Measurements from ENCODE around the gene U2AF2.

Gene U2AF2

DNA sequence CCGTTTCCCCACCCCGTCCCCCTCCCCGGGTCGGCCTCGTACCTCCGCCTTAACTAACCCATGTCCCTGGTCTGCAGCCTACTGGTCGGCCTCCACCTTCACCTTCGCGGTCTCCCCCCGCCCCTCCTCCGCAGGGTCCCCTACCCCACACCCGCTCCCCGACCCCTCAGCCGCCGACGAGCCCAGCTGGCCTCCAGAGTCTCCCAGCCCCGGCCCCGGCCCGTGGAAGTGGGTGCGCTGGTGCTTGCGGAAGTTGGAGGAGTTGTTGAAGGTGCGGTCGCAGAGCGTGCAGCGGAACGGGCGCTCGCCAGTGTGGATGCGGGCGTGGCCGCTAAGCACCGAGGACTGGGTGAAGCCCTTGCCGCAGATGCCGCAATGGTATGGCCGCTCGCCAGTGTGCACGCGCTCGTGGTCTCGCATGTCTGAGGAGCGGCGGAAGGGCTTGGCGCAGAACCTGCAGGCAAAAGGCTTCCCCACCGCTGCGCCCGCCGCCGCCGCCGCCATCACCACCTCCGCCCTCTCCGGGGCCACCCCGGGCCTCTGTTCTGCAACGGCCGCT, 33.1 kb upstream of the U2AF2 start:
- no peak for DNase-seq (ENCODE audit: low spot score)

DNA sequence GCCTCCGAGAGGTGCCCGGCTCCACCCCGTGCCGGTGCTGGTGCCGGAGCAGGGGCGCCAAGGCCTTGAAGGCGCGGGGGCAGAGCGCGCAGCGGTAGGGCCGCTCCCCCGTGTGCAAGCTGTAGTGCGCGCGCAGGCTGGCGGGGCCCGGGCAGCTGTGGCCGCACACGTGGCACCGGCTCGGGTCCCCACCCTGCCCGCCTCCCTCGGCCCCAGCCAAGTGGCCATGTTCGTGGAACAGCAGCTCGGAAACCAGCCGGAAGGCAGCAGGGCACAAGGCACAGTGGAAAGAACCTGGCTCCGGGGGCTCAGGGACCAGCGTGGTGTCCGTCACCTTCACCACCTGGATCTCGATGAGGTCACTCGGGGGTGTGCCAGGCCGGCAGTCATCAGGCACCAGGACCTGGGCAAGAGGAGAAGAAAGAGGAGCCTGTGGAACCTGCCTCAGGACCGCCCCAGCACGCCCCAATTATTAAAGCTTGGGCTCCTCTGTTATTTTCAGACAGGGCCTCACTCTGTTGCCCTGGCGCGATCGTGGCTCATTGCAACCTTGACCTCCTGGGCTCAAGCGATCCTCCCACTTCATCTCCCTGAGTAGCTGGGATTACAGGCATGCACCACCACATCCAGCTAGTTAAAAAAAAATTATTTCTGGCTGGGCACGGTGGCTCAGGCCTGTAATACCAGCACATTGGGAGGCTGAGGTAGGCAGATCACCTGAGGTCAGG, 32.4 kb upstream of the U2AF2 start:
- no peak for DNase-seq (ENCODE audit: low spot score)

DNA sequence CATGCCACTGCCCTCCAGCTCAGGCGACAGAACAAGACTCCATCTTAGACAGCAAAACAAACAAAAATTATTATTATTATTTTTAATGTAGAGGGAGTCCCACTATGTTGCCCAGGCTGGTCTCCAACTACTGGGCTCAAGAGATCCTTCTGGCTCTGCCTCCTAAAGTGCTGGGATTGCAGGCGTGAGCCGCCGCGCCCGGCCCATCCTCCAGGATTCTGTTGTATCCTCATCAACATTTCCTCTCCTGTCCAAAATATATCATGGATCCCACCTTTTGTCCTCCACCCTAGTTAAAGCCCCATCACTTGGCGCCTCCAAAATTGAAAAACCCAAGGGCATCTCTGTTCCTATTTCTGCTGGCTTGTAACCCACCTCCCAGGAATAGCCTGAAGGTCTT, 31.7 kb upstream of the U2AF2 start:
- DNase-seq (ENCODE audit: low spot score) = no peak

DNA sequence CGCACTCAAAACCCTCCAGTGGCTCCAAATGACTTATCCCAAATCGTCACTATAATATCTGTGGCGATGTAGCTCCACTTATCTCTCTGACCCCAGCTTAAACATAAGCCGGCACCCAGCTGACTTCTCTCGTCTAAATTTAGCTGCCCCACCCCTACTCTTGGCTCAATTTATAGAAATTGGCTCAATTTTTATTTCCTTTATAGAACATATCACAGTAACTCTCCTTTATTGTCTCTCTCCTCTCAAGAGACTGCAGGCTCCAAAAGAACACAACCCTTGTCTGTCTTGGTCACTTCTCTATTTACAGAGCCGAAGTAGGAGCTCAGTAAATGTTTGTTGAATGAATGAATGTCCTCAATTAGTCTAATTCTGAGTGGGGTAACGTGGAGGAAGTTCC, 31.3 kb upstream of the U2AF2 start:
- no peak for DNase-seq (ENCODE audit: low spot score)

DNA sequence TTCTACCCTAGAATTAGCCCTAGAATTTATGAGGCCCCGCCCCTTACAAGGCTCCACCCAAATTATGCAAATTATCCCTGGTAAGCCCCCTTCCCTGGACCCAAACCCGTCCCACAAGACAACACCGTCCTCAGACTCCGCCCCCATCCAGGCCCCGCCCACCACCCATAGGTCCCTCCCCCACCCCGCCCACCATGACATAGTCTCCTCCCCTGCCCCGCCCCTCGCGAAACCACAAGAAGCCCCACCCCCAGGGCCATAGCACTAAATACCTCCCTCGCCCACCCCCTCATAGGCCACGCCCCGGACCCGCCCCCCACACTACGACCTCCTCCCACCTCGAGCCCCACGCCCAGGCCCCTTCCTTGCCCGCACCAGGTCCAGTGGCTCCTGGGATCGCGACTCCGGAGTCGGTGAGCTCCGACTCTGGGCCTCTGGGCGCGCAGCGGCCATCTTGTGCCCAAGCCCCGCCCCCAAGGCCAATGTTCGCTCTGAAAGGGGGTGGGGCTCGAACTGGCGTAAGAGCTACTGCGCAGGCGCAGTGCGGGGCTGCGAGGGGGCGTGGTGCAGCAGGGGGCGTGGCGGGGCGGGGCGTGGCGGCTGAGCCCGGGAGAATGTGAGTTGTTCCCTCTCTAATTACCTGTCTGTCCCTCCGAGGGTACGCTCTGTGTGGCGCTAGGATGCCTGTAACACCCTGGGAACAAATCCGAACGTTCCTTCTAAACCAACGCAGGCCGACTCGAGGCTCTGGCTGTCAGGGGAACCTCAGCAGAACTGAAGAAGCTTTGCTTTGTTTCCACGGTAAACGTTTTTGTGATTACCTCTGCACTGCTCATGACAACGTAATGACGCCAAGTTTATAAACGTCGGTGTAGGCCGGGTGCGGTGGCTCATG, 30.5 kb upstream of the U2AF2 start, which contains the start of gene ZNF784:
ZNF784 (minus strand) TSS at position 458 of the 895 bp plus-strand sequence; CDS start at position 453, 5 bp downstream.
- peak; percentile 94 for DNase-seq (ENCODE audit: low spot score)

DNA sequence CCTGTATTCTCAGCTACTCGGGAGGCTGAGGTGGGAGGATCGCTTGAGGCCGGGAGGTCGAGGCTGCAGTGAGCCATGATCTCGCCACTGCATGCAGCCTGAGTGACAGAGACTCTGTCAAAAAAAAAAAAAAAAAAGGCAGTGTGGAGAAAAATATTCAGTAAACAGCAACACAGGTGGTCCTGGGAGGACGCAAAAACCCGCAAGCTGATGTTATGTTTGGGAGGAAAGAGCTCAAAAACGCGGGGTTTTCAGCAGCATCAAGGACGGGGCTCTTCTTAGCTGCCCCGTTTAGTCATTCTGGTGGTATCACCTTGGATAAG, 29.9 kb upstream of the U2AF2 start:
- DNase-seq (ENCODE audit: low spot score) = no peak

DNA sequence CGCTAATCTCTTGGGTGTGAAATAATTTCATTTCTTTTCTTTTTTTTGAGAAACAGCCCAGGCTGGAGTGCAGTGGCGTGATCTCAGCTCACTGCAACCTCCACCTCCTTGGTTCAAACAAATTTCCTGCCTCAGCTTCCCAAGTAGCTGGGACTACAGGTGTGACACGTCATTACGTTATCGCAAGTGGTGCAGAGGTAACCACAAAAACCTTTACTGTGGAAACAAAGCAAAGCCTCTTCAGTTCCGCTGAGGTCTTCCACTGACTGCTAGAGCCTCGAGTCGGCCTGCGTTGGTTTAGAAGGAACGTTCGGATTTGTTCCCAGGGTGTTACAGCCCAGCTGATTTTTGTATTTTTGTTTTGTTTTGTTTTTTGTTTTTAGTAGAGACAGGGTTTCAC, 28.5 kb upstream of the U2AF2 start:
- no peak for DNase-seq (ENCODE audit: low spot score)

DNA sequence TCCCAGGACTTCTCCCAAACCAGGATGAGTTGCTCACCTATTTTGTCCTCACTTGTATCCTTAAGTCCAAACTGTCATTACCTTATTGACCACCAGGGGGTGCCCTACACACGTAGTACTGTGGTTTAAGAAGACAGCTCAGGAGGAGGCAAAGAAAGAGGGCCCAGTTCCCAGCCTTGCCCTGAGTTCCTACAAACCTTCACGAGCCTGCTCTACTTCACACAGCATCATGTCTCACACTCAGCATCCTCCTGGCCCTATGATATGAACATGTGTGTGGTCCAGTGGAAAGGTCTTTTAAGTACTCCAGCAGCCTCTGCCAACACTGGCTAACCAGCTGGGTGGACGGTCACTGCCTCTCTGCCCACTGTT, 22.4 kb upstream of the U2AF2 start:
- peak; percentile 96 for DNase-seq (ENCODE audit: low spot score)

DNA sequence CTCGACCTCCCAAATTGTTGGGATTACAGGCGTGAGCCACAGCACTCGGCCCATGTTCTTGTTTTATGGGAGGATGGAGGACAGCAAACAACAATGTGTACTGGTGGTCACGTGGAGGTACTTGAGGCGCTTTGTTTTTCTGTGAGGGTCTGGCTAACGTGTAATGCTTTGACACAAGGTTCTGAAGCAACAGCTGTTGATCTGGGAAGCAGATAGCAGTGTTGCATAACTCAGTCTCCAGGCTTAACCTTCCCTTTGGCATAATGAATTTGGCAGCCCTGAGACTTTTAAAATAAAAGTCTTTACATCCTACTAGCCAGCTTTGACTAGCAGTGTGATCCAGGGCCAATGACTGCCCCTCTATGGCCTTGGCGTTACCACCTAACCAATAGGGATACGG, 21.0 kb upstream of the U2AF2 start:
- DNase-seq (ENCODE audit: low spot score) = no peak

DNA sequence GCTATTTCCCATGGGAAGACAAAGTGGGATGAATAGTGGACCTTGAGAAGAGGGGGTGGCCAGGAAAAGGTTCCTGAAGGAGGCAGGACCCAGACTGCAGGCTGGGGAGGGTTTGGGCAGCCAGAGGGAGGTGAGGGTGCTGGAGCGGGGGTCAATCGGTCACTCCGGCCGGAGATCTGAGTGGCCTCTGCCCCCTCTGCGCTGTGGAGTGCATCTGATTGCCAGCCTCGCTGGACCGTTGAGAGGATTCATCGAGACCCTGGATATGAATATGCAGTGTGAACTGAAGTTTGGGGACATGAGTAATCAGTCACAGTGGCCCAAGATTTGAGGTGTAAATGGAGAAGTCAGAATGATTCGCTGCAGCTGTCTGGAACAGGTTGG, 19.5 kb upstream of the U2AF2 start:
- DNase-seq (ENCODE audit: low spot score) = no peak

DNA sequence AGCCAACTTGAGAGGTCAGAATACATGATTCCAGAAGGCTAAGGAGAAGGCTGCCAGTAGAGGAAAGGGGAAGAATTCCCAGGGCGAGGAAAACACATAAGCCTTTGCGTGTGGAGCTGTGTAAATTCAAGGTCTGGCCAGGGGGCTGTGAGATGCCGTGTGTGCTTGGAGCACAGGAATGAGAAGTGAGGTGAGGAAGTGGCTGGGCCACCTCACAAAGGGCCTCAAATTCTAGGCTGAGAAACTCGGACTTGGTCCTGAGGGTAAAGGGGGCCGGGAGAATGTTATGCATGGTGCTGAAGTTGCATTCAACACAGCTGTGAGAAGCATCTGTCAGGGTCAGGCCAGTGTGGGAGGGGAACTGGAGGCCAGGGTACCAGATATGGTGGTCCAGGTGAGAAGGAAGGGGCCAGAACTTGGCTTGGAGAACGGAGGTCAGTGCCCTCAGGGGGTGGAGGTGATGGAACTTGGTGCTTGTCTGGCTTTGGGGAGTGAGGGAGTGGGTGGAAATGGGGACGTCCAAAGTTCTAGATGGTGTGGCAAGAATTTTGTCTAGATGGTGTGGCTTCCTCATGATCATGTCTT, 18.9 kb upstream of the U2AF2 start:
- no peak for DNase-seq (ENCODE audit: low spot score)

DNA sequence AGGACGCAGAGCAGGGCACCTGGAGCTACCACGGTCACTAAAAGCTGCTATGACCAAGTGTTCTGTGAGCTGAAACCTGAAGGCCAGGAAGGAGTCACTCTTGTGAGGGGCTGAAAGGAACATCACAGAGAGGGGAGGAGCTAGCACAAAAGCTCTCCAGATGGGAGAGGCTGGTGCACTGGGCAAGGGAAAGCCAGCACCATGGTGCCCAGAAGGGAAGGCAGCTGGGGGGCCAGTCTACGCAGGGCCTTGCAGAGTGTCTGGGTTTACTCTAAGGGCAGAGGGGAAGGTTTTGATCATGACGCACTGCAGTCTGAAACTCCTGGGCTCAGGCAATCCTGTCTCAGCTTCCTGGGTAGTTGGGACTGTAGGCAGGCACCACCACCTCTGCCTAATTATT, 18.1 kb upstream of the U2AF2 start:
- DNase-seq (ENCODE audit: low spot score) = no peak

DNA sequence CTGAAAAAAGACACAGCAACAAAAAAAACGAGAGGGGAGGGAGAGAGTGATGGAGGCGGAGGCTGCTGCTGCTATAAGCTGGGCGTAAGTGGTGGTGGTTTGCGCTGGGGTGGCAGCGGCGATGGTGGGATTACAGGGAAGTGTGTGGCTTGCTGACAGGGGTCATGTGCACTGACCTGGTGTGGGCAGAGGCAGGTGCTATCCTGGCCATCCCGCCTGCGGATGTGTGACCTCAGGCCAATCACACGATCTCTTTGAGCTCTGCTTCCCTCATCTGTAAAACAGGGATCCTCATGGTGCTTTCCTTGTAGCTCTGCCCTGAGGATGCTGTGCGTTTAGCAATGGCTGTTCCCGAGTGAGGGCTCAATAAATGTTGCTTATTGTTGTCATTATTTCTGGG, 17.3 kb upstream of the U2AF2 start:
- DNase-seq (ENCODE audit: low spot score) = no peak

DNA sequence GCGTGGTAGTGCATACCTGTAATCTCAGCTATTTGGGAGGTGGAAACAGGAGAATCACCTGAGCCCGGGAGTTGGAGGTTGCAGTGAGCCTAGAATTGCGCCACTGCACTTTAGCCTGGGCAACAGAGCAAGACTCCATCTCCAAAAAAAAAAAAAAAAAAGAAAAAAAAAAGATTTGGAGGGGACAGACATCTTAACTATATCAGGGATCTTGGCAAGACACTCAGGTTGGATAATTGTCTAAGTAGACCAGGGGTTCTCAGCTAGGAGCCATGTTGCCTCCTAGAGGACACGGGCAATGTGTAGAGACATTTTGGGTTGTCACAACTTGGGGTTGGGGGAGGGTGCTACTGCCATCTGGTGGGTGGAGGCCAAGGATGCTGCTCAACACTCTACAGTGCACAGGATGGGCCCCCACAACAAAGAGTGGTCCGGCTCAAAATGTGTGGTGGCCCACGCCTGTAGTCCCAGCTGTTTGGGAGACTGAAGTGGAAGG, 15.9 kb upstream of the U2AF2 start:
- DNase-seq (ENCODE audit: low spot score) = peak; percentile 94

DNA sequence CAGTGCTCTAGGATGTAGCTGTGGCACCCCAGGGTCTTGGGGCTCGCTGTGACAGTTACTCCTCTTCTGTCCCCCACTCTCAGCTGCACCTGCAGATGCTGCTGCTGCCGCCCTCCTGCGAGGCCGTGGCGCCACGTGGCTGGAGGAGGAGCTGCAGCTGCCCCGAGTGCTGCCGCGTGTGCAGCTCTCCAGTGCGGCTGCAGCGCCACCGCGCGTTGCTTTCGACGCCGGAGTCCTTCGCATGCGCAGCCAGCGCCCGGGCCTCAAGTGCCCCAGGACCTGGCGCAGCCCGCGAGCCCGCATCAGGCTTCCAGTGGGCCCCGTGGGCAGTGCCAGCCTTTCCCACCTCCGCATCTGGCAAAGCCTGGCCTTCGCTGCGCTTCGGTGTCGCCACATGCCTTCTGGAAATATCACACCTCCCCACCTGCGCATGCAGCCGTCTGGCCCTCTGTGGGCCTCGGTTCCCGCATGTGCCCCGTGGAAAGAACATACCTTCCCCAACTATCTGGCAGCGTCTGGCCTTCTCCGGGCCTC, 14.7 kb upstream of the U2AF2 start:
- peak; percentile 79 for DNase-seq (ENCODE audit: low spot score)

DNA sequence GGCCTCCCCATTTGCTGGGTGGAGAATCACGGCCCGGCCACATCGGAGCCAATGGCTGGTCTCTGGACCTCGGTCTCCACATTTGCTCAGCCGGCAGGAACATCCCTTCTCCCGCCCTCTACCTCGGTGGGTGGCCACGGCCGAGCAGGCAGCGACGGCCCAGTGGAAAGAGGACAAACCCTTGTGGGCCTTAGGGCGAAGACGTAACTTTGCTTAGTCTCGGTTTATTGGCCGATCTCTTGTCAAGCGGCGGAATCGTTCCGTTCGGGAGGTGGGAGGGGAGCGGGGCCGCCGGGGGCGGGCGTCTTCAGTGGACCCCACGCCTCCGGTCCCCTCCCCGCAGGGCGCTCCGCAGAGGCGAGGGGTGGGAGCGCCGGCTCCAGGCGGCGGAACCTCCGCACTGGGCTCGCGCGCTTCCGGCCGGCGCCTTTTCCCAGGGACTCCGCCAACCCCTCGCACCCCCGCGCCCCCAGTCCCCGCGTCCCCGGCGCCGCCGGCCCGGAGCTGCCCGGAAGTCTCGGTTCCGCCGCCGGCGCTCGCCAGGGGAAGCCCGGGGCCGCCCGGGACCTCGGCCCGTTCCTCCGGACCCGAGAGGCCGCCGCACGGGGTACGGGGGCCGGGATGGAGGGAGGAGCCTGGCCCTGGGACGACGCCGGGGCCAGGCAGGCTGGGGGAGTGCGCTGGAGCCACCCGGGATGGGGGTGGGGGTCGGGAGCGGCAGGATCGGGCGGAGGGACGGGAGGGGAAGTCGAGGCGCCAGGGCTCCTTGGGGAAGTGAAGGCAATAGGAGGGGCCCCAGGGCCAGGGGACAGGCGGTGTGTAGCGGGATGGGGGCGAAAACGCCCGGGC, 14.0 kb upstream of the U2AF2 start, which contains the start of gene ZNF580:
ZNF580 (plus strand) TSS at position 426 of the 849 bp plus-strand sequence. CDS start 1,507 bp downstream, outside the sequence.
- peak; percentile 65 for DNase-seq (ENCODE audit: low spot score)

DNA sequence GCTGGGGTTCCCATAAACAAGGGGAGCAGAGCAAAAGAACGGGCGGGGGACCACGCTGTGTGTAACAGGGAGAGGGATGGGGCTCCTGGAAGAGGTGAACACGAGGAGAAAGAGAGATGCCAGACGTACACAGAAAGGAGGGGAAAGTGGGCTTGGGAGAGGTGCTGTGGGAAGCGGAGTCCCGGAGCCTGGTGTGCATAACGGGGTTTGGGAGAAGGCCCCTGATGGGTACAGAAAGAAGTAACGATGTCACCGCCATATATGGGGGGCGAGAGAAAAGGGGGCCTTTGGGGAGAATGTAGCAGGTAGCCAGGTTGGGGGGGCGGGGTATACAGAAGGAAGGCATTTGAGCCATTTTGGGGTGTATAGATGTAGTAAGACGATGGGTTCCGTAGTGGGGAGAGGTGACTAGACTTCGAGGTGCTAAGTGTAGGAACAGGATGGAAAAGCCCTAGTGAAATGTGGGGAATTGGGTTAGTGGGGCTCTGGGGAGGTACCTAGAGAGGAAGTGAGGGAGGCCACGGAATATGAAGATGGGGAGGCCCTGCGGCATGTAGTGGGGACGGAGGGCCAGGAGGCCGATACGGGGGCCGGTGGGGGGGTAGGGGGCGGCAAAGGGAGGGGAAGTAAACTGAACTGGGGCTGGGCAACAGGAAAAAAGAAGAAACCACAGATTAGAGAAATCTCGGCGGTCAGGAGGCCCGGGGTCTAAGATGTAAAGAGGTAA, 13.2 kb upstream of the U2AF2 start:
- DNase-seq (ENCODE audit: low spot score) = peak; percentile 55

DNA sequence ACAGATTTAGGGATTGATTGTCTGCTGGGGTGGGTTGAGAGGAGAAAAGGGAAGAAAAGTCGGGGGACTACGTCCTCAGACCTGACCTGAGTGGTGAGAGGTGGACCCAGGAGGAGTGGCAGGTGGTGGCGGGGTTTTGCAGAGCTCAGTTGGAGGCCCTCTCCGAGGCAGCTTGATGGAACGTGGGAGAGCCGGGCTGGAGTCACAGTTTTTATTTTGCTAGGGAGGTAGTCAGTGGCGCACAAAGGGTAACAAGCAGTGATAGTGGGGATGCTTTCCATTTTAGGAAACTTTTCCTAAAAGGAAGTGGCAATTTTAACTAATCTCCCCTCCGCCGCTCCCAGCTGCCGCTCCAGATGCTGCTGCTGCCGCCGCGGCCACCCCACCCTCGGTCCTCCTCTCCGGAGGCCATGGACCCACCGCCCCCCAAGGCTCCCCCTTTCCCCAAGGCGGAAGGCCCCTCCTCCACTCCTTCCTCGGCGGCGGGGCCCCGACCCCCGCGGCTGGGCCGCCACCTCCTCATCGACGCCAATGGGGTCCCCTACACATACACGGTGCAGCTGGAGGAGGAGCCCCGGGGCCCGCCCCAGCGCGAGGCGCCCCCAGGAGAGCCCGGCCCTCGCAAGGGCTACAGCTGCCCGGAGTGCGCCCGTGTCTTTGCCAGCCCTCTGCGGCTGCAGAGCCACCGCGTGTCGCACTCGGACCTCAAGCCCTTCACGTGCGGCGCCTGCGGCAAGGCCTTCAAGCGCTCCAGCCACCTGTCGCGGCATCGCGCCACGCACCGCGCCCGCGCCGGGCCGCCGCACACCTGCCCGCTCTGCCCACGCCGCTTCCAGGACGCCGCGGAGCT, 12.5 kb upstream of the U2AF2 start:
- peak; percentile 68 for DNase-seq (ENCODE audit: low spot score)

DNA sequence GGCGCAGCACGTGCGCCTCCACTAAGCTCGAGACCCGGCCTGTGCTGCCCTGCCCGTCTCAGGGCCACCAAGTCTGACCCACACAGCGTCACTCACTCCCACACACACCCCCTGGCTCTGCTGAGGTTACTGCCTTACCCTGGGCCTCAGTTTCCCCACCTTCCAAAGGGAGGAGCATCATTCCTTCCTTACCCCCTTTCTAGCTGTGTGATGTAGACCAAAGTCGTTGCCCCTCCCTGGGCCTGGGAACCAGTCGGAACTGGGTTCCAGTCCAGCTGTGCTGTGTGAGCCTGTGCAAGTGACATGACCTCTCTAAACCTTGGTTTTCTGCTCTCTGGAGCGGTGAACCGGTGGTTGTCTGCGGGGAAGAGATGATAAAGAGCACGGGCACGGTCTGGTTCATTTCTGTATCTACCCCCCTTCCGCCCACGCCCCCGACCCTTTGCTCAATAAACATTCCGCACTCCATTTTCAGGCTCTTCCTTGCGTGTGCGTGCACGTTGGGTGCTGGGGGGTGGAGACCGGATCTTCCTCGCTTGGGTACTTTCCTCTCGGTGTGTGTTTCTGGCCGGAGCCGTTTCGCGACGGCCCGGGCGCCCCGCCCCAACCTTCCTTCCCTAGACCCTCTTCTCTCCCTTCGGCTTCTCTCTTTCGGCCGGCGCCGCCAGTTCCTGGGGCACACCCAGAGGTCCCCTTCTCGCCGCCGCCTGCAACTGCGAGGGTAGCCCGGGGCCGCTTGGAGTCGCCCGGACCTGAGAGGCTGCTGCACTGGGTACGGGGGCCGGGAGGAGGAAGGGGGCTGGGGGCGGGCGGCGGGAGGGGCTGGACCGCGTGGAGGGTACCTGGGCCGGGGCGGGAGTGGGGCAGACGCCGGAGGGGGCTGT, 11.6 kb upstream of the U2AF2 start, which contains the start of gene ZNF581:
ZNF581 (plus strand) TSS at position 647 of the 884 bp plus-strand sequence. CDS start 923 bp downstream, outside the sequence.
- peak; percentile 87 for DNase-seq (ENCODE audit: low spot score)

All from NAMALWA (cell line).